WI38 (cell line): ENCODE measurements around the gene ETFBKMT.
"Not testable (repeated sequence)": the region's sequence is repeated elsewhere in the genome, so short reads cannot be mapped to it uniquely, and the experiment has no call there.

Experiments used
- H3K4me3 ChIP-seq: 2 replicates; pipeline ENCODE4 v1.5.1; 2011; ENCODE audit warnings: low read depth, mild to moderate bottlenecking, control low read depth, low read length
- CTCF ChIP-seq: IDR thresholded peaks from 2 replicates; pipeline ENCODE4 v1.5.1; 2012; ENCODE audit warnings: low read depth, mild to moderate bottlenecking, control low read depth, low read length

The ETFBKMT gene

DNA sequence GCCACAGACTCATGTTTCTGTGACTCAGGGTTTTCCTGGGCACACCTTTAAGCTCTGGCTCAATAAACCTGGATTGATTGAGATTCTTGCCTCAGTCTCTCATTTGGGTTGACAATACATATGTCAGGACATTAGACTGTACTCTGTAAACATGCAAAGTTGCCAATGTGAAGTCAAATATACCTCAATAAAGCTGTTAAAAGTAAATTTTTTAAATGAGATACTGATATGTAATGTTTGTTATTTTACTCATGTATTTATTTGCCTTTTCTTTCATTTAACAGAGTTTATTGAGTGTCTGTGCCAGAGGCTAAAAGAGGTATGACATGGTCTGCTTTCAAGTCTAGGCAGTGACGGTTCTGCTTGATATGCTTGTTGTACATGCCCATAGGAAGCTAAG, 3.7 kb upstream of the ETFBKMT start:
- no peak overlapping the region for H3K4me3 ChIP-seq
- no peak for TF ChIP-seq CTCF

GRCh38 chr12:31658471-31659086, 909 bp upstream of the ETFBKMT start:
- peak overlapping the region; percentile 83 for H3K4me3 ChIP-seq
- TF ChIP-seq CTCF, result no peak

DNA sequence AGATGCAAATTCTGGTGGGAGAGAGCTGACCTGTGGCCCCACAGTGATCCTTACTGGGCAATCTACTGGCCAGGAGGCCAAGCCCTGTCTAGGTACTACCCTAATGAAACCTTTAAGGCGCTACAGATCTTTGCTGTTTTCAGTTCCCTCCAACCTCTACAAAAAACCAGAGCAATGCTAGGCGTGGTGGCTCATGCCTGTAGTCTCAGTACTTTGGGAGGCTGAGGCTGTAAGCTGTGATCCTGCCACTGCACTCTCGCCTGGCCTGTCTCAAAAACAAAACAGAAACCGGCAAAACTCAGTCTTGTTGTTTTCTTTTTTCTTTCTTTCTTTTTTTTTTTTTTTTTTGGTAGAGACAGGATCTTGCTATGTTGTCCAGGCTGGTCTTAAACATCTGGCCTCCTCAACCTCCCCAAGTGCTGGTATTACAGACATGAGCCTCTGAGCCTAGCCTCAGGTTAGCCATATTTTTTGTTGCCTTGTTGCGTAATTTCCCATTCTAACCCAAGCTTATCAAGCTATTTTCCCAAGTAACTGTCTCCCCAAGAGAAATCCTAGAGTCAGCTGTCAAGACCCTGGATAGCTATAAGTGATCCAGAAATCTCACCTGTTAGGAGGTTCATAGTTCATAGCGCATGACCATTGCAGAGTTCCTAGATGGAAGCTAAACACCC, 2.8 kb downstream of the ETFBKMT start:
- no peak for TF ChIP-seq CTCF
- H3K4me3 ChIP-seq, result no peak overlapping the region

- H3K4me3 ChIP-seq, result no peak overlapping the region
- no peak for TF ChIP-seq CTCF
Observed at GRCh38 chr12:31663576-31663975, 4.1 kb downstream of the ETFBKMT start.

DNA sequence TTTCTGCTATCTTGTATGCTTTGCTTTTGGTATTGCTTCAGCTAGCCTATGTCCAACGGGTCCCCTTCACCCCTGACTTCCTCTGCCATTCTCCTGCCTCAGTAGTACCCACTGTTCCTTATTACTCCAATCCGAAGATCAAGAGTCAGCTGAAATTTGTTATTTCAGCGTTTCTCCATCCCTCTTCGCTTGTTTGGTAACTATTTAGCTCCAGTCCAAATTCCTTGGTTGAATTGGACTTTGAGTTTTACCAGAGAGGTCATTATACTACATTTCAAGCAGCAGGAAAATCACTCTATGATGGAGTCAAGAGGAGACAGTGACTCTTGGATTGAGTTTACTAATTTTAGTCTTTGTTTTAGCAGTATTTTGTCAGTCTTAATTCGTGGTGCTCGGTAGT, 4.5 kb downstream of the ETFBKMT start:
- TF ChIP-seq CTCF, result no peak
- no peak overlapping the region for H3K4me3 ChIP-seq

DNA sequence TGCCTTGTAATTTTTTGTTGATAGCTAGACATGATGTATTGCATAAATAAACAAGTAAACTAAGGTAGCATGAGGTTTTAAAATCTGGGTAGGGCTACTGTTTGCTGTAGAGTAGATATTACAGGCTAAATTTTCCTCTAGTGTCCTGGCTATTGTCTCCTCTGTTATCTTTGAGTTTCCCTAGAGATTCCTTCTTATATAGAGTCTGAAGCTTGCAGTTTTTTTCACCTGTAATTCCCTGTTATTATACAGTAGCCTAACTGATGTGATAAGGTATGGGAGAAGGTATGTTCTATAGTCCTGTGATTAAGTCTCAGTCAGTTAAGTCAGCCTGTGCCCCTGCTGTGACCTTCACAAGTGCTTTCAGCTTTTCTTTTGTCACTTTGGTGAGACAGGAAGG, 9.5 kb downstream of the ETFBKMT start:
- no peak for TF ChIP-seq CTCF
- no peak overlapping the region for H3K4me3 ChIP-seq

GRCh38 chr12:31669582-31669981, 10.1 kb downstream of the ETFBKMT start:
- H3K4me3 ChIP-seq, result not testable (repeated sequence)

DNA sequence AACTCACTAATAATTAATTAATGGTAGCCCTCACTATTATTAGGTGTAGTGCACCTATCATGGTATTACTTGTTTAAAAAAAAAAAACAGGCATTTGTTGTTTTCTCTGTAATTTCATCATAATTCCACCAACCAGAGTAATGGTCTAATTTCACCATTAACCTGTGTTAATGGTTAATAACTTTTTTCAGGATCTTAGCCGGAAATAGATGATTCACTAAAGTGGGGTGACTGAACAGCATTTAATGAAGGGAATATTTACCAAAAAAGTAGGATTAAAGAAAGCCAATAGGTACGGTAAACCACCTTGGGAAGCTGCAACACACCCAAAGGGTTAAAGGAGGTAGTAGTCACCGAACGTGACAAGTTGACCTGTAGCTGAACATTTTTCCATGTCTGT, 13.0 kb downstream of the ETFBKMT start:
- no peak overlapping the region for H3K4me3 ChIP-seq

More for the DNA sequence above, 13.0 kb downstream of the ETFBKMT start:
- TF ChIP-seq CTCF, result no peak
